HepG2 (cell line): ENCODE results near the gene TSC22D4. TPM values are rescaled to one million over a fixed set of nuclear protein-coding genes. Genes with fewer than 3 reads are reported as not detected.

Experiments
- GTF2F1 ChIP-seq: fragments of 150-350 bp; IDR thresholded peaks from 2 replicates; pipeline ENCODE4 v1.6.1; 2014; ENCODE audit warnings: low read length
- KDM5B ChIP-seq: sonication (generic); formaldehyde crosslinking; IDR thresholded peaks from 2 replicates; pipeline ENCODE4 v1.4.0; 2020; ENCODE audit warnings: missing genetic modification reagents, mild to moderate bottlenecking, borderline replicate concordance
- MEF2D ChIP-seq: sonication (generic); formaldehyde crosslinking; IDR thresholded peaks from 2 replicates; pipeline ENCODE4 v1.5.1; 2020; ENCODE audit warnings: mild to moderate bottlenecking, missing genetic modification reagents
- SMAD9 ChIP-seq: sonication (generic); formaldehyde crosslinking; IDR thresholded peaks from 2 replicates; pipeline ENCODE4 v1.5.1; 2020; ENCODE audit warnings: mild to moderate bottlenecking, missing genetic modification reagents
- SMARCE1 ChIP-seq: fragments of 450-650 bp; IDR thresholded peaks from 2 replicates; pipeline ENCODE4 v1.6.1; 2017; ENCODE audit warnings: borderline replicate concordance
- SNAPC2 ChIP-seq: sonication (generic); formaldehyde crosslinking; IDR thresholded peaks from 2 replicates; pipeline ENCODE4 v1.8.1; 2022; ENCODE audit warnings: mild to moderate bottlenecking, missing genetic modification reagents
- TGIF2 ChIP-seq: IDR thresholded peaks from 2 replicates; pipeline ENCODE4 v1.6.1; 2016; ENCODE audit warnings: control low read depth, missing compliant biosample characterization
- ZKSCAN1 ChIP-seq: fragments of 150-350 bp; IDR thresholded peaks from 2 replicates; pipeline ENCODE4 v1.6.1; 2014; ENCODE audit warnings: low read length
- ZNF136 ChIP-seq: sonication (generic); formaldehyde crosslinking; IDR thresholded peaks from 2 replicates; pipeline ENCODE4 v1.8.1; 2022; ENCODE audit warnings: low read depth, mild to moderate bottlenecking, moderate library complexity, missing genetic modification reagents
- ZNF207 ChIP-seq: fragments of 450-650 bp; IDR thresholded peaks from 2 replicates; pipeline ENCODE4 v1.6.1; 2016; ENCODE audit warnings: antibody characterized with exemption, borderline replicate concordance
- ZNF431 ChIP-seq: sonication (generic); formaldehyde crosslinking; IDR thresholded peaks from 2 replicates; pipeline ENCODE4 v1.9.0; 2022; ENCODE audit warnings: missing genetic modification reagents, low read depth, mild to moderate bottlenecking, borderline replicate concordance
- ZNF441 ChIP-seq: sonication (generic); formaldehyde crosslinking; IDR thresholded peaks from 2 replicates; pipeline ENCODE4 v1.7.0; 2021; ENCODE audit warnings: missing genetic modification reagents, borderline replicate concordance
- polyA plus RNA-seq, 8 experiments: library from polyadenylated mRNA; depleted of rRNA in 3 of 8; stranded (reverse) in 7 of 8; unstranded in 1 of 8; fragments of >200 nt; fragmentation: Illumina TruSeq in 4 of 8; extraction: Trizol in 4 of 8; gene quantifications; 2 replicates each; pipeline versions ENCODE4 v1.2.1 to v1.2.3, GENCODE V29; 2011 to 2016; ENCODE audit warnings: low read depth in 4 of 8, missing spikeins in 1 of 8, mixed read lengths in 1 of 8; ENCODE audit not compliant: insufficient read depth in 1 of 8
- total RNA-seq, 5 experiments: library from RNA; depleted of rRNA; stranded (reverse); fragments of >200 nt; fragmentation: Illumina TruSeq; extraction: Trizol; gene quantifications; 2 replicates each; pipeline ENCODE4 v1.2.3, GENCODE V29; 2016; ENCODE audit warnings: low read depth in 1 of 5
- TF ChIP-seq, protein P1 (sequence below): sonication (generic); formaldehyde crosslinking; IDR thresholded peaks from 2 replicates; pipeline ENCODE4 v1.4.0; 2020; ENCODE audit warnings: missing genetic modification reagents
- TF ChIP-seq, protein P2 (sequence below): conservative IDR thresholded peaks from 2 replicates; pipeline ENCODE4 v1.6.1; 2018; ENCODE audit warnings: missing genetic modification reagents
- TF ChIP-seq, protein P3 (sequence below): IDR thresholded peaks from 2 replicates; pipeline ENCODE4 v1.6.1; 2016; ENCODE audit warnings: missing compliant biosample characterization, missing genetic modification reagents, borderline replicate concordance
- TF ChIP-seq, protein P4 (sequence below): IDR thresholded peaks from 2 replicates; pipeline ENCODE4 v1.6.1; 2016
- TF ChIP-seq, protein P5 (sequence below): IDR thresholded peaks from 2 replicates; pipeline ENCODE4 v1.6.1; 2012; ENCODE audit warnings: inconsistent platforms
- TF ChIP-seq, protein P6 (sequence below): sonication (generic); formaldehyde crosslinking; IDR thresholded peaks from 2 replicates; pipeline ENCODE4 v1.5.0; 2020; ENCODE audit warnings: mild to moderate bottlenecking, missing genetic modification reagents

TSC22D4 gene
- total and polyA plus RNA-seq, 2 of the 13 experiments (the other 11 are each of a cell fraction or from before 2014, with no cell fraction given): 7.7 to 8.7 TPM

DNA sequence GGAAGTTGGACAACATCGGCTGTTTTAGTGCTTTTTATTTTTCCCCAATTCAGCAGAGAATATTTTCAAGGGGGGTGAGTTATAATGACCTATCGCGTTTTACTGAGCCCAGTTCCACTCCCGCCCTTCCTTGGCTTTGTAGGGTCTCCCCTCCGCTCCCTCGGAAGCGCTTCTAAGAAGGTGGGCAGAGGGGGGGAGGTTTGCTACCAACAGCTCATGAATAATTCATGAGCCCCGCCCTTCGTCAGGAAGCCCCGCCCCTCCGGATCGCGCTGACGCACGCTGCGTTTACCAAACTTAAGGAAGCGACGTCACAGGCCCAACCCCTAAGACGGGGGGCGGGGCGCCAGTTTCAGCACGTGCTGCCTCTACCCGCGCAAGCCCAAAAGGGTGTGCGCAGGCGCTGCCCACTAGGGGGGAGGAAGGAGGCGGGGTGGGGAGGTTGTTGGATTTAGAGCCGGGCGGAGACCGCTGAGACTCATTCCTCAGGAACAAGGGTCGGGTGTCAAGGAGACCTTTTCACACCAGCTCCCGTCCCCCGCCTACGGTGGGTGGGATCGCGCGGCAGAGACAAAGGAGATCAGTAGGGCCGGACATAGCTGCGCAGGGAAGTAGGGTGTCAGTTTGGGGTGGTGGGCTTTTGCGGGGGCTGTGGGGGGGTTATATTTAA, 49.9 kb downstream of the TSC22D4 start (continued):
- TF ChIP-seq, protein P1, sequence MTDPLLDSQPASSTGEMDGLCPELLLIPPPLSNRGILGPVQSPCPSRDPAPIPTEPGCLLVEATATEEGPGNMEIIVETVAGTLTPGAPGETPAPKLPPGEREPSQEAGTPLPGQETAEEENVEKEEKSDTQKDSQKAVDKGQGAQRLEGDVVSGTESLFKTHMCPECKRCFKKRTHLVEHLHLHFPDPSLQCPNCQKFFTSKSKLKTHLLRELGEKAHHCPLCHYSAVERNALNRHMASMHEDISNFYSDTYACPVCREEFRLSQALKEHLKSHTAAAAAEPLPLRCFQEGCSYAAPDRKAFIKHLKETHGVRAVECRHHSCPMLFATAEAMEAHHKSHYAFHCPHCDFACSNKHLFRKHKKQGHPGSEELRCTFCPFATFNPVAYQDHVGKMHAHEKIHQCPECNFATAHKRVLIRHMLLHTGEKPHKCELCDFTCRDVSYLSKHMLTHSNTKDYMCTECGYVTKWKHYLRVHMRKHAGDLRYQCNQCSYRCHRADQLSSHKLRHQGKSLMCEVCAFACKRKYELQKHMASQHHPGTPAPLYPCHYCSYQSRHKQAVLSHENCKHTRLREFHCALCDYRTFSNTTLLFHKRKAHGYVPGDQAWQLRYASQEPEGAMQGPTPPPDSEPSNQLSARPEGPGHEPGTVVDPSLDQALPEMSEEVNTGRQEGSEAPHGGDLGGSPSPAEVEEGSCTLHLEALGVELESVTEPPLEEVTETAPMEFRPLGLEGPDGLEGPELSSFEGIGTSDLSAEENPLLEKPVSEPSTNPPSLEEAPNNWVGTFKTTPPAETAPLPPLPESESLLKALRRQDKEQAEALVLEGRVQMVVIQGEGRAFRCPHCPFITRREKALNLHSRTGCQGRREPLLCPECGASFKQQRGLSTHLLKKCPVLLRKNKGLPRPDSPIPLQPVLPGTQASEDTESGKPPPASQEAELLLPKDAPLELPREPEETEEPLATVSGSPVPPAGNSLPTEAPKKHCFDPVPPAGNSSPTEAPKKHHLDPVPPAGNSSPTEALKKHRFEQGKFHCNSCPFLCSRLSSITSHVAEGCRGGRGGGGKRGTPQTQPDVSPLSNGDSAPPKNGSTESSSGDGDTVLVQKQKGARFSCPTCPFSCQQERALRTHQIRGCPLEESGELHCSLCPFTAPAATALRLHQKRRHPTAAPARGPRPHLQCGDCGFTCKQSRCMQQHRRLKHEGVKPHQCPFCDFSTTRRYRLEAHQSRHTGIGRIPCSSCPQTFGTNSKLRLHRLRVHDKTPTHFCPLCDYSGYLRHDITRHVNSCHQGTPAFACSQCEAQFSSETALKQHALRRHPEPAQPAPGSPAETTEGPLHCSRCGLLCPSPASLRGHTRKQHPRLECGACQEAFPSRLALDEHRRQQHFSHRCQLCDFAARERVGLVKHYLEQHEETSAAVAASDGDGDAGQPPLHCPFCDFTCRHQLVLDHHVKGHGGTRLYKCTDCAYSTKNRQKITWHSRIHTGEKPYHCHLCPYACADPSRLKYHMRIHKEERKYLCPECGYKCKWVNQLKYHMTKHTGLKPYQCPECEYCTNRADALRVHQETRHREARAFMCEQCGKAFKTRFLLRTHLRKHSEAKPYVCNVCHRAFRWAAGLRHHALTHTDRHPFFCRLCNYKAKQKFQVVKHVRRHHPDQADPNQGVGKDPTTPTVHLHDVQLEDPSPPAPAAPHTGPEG: no peak
- TF ChIP-seq SMAD9 (CRISPR knock-in tag) (no peak), ZNF441 (peak; percentile 35; the same call in 1 of the 2 replicates), SMARCE1 (no peak), ZKSCAN1 (no peak; the same call in 1 of the 2 replicates), KDM5B (CRISPR knock-in tag) (no peak), GTF2F1 (0 out of 2 replicates have a peak, but pooled peaks have one; percentile 41), MEF2D (no peak; the same call in 1 of the 2 replicates), ZNF431 (no peak), TGIF2 (CRISPR knock-in tag) (0 out of 2 replicates have a peak, but pooled peaks have one; percentile 24), SNAPC2 (no peak), ZNF136 (CRISPR knock-in tag) (no peak), ZNF207 (no peak)
- TF ChIP-seq, protein P2, sequence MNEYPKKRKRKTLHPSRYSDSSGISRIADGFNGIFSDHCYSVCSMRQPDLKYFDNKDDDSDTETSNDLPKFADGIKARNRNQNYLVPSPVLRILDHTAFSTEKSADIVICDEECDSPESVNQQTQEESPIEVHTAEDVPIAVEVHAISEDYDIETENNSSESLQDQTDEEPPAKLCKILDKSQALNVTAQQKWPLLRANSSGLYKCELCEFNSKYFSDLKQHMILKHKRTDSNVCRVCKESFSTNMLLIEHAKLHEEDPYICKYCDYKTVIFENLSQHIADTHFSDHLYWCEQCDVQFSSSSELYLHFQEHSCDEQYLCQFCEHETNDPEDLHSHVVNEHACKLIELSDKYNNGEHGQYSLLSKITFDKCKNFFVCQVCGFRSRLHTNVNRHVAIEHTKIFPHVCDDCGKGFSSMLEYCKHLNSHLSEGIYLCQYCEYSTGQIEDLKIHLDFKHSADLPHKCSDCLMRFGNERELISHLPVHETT (CRISPR knock-in tag): no peak
- TF ChIP-seq, protein P3, sequence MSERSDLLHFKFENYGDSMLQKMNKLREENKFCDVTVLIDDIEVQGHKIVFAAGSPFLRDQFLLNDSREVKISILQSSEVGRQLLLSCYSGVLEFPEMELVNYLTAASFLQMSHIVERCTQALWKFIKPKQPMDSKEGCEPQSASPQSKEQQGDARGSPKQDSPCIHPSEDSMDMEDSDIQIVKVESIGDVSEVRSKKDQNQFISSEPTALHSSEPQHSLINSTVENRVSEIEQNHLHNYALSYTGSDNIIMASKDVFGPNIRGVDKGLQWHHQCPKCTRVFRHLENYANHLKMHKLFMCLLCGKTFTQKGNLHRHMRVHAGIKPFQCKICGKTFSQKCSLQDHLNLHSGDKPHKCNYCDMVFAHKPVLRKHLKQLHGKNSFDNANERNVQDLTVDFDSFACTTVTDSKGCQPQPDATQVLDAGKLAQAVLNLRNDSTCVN (CRISPR knock-in tag): no peak
- TF ChIP-seq, protein P4, sequence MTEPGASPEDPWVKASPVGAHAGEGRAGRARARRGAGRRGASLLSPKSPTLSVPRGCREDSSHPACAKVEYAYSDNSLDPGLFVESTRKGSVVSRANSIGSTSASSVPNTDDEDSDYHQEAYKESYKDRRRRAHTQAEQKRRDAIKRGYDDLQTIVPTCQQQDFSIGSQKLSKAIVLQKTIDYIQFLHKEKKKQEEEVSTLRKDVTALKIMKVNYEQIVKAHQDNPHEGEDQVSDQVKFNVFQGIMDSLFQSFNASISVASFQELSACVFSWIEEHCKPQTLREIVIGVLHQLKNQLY (CRISPR knock-in tag): peak; percentile 40; the same call in 1 of the 2 replicates
- TF ChIP-seq, protein P5, sequence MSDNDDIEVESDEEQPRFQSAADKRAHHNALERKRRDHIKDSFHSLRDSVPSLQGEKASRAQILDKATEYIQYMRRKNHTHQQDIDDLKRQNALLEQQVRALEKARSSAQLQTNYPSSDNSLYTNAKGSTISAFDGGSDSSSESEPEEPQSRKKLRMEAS: no peak
- TF ChIP-seq, protein P6, sequence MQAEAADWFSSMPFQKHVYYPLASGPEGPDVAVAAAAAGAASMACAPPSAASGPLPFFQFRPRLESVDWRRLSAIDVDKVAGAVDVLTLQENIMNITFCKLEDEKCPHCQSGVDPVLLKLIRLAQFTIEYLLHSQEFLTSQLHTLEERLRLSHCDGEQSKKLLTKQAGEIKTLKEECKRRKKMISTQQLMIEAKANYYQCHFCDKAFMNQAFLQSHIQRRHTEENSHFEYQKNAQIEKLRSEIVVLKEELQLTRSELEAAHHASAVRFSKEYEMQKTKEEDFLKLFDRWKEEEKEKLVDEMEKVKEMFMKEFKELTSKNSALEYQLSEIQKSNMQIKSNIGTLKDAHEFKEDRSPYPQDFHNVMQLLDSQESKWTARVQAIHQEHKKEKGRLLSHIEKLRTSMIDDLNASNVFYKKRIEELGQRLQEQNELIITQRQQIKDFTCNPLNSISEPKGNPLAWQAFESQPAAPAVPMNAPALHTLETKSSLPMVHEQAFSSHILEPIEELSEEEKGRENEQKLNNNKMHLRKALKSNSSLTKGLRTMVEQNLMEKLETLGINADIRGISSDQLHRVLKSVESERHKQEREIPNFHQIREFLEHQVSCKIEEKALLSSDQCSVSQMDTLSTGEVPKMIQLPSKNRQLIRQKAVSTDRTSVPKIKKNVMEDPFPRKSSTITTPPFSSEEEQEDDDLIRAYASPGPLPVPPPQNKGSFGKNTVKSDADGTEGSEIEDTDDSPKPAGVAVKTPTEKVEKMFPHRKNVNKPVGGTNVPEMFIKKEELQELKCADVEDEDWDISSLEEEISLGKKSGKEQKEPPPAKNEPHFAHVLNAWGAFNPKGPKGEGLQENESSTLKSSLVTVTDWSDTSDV (CRISPR knock-in tag): no peak
